ENCODE results near the gene MEG3. TPM values are rescaled to one million over a fixed set of nuclear protein-coding genes. Genes with fewer than 3 reads are reported as not detected.
A peak's percentile ranks its signal among the peaks of the same experiment; 100 is the strongest.

Gene MEG3
- not detected for total RNA-seq

GRCh38 chr14:100825713-100826331 is at the start of gene MEG3:
TSS of gene MEG3 (plus strand) at chr14:100826118.
- H3K27ac Mint-ChIP-seq: no peak within 1 kb of the TSS
- no peaks in the 10 kb centered on the region for H3K36me3 Mint-ChIP-seq
- no peak for DNase-seq
- no peak within 1 kb of the TSS for H3K4me3 Mint-ChIP-seq
- no peaks in the 10 kb centered on the region for H3K4me1 Mint-ChIP-seq
- POLR2A ChIA-PET: no interaction called here
- H3K27me3 Mint-ChIP-seq: peaks cover 44% of the 10 kb centered on the region
- H3K9me3 Mint-ChIP-seq: peaks cover 2% of the 10 kb centered on the region
- no peak for ATAC-seq (ENCODE audit: low read depth)

- H3K4me3 Mint-ChIP-seq: no peak overlapping the region
- ATAC-seq (ENCODE audit: low read depth): no peak
- peaks cover 2% of the 10 kb centered on the region for H3K27me3 Mint-ChIP-seq
- POLR2A ChIA-PET: no interaction called here
- no peak for DNase-seq
- H3K4me1 Mint-ChIP-seq: no peaks in the 10 kb centered on the region
- no peak overlapping the region for H3K27ac Mint-ChIP-seq
- H3K36me3 Mint-ChIP-seq: no peaks in the 10 kb centered on the region
- H3K9me3 Mint-ChIP-seq: no peaks in the 10 kb centered on the region
Observed at GRCh38 chr14:100776681-100777365, 49.1 kb upstream of the MEG3 start.

DNA sequence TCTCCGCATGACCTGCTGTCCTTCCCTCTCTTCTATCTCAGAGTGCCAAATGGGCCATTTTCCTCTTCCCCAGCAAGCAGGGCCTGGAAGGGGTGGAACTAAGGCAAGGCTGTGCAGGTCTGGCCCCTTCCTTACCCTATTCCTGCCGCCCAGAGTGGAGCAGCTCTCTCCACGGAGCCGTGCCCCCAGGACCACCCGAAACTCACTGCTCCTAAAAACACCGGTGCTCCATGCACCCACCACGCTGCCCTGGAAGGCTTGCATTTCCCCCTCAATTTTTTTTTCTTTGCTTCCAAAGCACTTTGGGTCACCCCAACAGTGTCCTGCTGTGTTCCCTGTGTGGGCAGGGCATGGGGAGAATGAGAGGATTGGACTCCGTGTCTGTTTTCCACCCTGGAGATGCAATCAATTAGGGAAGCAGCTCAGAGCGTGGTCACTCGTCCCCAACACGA is 48.5 kb upstream of the MEG3 start:
- Mint-ChIP-seq H3K36me3 (no peaks in the 10 kb centered on the region), H3K4me3 (no peak overlapping the region), H3K9me3 (no peaks in the 10 kb centered on the region), H3K27ac (no peak overlapping the region), H3K27me3 (no peaks in the 10 kb centered on the region), H3K4me1 (no peaks in the 10 kb centered on the region)
- ATAC-seq (ENCODE audit: low read depth) (no peak), DNase-seq (no peak)
- POLR2A ChIA-PET: no interaction called here

GRCh38 chr14:100777818-100778525 is 47.9 kb upstream of the MEG3 start:
- Mint-ChIP-seq H3K9me3 (no peaks in the 10 kb centered on the region), H3K27ac (no peak overlapping the region), H3K27me3 (peaks cover under 1% of the 10 kb centered on the region), H3K4me3 (no peak overlapping the region), H3K36me3 (no peaks in the 10 kb centered on the region), H3K4me1 (no peaks in the 10 kb centered on the region)
- POLR2A ChIA-PET: no interaction called here
- DNase-seq (no peak), ATAC-seq (ENCODE audit: low read depth) (no peak)

GRCh38 chr14:100778526-100778882 is 47.4 kb upstream of the MEG3 start:
- peaks cover 3% of the 10 kb centered on the region for H3K27me3 Mint-ChIP-seq
- H3K4me1 Mint-ChIP-seq: no peaks in the 10 kb centered on the region
- H3K27ac Mint-ChIP-seq: no peak overlapping the region
- ATAC-seq (ENCODE audit: low read depth): no peak
- H3K4me3 Mint-ChIP-seq: no peak overlapping the region
- DNase-seq: no peak
- H3K9me3 Mint-ChIP-seq: no peaks in the 10 kb centered on the region
- H3K36me3 Mint-ChIP-seq: no peaks in the 10 kb centered on the region
- POLR2A ChIA-PET: no interaction called here

- no peak for ATAC-seq (ENCODE audit: low read depth)
- POLR2A ChIA-PET: no interaction called here
- Mint-ChIP-seq H3K27me3 (peaks cover 3% of the 10 kb centered on the region), H3K4me1 (no peaks in the 10 kb centered on the region), H3K27ac (no peak overlapping the region), H3K9me3 (no peaks in the 10 kb centered on the region), H3K36me3 (no peaks in the 10 kb centered on the region), H3K4me3 (no peak overlapping the region)
- DNase-seq: no peak
Observed at GRCh38 chr14:100778951-100779690, 46.8 kb upstream of the MEG3 start.

GRCh38 chr14:100779691-100780080 is 46.2 kb upstream of the MEG3 start:
- Mint-ChIP-seq H3K4me1 (no peaks in the 10 kb centered on the region), H3K36me3 (no peaks in the 10 kb centered on the region), H3K27me3 (peaks cover 3% of the 10 kb centered on the region), H3K9me3 (no peaks in the 10 kb centered on the region), H3K27ac (no peak overlapping the region), H3K4me3 (no peak overlapping the region)
- POLR2A ChIA-PET: no interaction called here
- ATAC-seq (ENCODE audit: low read depth): no peak
- DNase-seq: peak; percentile 24

DNA sequence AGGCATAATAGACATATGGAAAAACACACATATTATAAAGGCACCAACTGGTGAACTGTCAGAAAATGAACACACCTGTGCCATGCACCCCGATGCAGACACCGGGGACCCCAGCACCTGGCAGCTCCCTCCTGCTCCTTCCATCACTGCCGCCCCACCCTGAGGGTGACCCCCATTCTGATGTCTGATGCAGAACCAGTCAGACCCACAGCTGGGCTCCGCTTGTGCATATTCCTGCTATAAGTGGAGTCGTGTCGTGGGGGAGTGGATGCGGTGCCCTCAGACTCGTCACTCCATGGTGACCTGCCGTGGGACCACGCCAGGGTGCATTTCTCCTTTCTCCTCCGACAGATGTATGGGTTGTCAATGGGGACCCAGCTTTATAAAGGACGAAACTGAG is 45.7 kb upstream of the MEG3 start:
- DNase-seq (peak; percentile 6), ATAC-seq (ENCODE audit: low read depth) (no peak)
- Mint-ChIP-seq H3K36me3 (no peaks in the 10 kb centered on the region), H3K4me1 (no peaks in the 10 kb centered on the region), H3K9me3 (no peaks in the 10 kb centered on the region), H3K27me3 (peaks cover 3% of the 10 kb centered on the region), H3K27ac (no peak overlapping the region), H3K4me3 (no peak overlapping the region)
- POLR2A ChIA-PET: no interaction called here

DNA sequence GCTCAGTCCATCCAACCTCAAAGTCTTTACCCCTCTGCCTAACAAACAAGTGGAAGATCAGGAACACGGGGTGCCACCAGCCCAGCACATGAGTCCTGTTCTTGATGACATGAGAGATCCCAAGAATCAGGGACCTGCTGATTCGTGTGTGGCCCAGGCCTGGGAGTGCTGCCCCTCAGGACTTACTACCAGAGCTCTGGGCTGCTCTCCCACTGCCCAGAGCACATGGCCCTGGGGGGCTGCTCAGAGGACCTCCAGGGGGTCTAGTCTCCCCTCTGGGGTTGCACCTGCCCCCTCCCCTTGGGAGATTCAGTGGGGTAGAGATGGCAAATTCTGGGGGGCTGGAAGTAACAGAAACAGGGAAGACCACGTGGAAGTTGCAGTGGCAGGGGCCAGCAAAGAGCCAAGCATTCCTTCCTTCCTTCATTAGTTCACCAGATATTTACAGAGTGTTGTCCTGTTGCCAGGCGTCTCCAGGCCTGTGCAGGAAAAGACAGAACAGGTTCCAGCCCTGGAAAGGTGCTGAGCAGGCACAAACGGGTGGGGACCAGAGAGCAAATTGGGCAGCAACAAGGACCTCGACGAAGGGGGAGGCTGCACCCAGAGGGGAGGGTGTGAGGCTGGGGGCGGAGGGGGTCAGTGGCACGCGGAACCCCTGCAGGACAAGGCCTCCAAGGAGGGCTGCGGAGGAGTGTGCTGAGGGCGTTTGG is 45.1 kb upstream of the MEG3 start:
- peak; percentile 13 for DNase-seq
- POLR2A ChIA-PET: no interaction called here
- Mint-ChIP-seq H3K36me3 (no peaks in the 10 kb centered on the region), H3K27me3 (peaks cover 3% of the 10 kb centered on the region), H3K4me3 (no peak overlapping the region), H3K4me1 (no peaks in the 10 kb centered on the region), H3K27ac (no peak overlapping the region), H3K9me3 (no peaks in the 10 kb centered on the region)
- no peak for ATAC-seq (ENCODE audit: low read depth)

GRCh38 chr14:100781952-100782351 is 44.0 kb upstream of the MEG3 start:
- POLR2A ChIA-PET: no interaction called here

DNA sequence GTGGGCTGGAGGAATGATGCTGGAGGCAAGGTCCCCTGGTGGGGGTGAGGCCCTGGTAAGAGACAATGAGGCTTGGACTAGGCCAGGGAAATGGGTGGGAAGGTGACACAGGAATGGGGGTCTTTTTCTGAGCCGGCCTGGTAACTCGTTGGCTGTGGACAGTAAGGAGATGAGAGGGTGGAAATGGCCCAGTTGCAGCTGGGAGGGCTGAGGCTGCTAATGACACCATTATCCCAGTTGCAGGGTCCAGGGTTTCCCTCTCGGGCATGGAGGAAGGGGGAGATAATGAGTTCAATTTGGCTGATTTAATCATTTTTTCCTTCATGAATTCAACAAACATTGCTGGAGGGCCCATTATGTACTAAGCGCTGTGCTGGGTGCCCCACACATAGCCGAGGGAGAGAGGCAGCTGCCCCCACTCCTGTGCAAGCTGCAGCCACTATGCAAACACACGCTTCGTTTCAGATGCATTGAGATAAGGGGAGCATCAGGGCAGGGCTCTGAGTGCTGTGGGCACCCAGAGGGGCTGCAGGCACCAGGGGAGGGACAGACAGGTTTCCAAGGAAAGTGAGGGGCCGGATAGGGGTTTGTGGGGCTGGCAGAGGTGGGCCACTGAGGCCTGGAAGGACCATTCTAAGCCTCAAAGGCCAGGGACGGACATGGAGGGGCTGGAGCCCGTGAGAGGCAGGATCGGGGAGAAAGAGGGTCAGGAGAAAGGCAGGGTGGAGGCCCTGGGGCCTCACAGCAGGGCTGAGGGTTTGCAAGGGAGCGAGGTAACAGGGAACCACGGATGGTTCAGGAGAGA is 43.2 kb upstream of the MEG3 start:
- Mint-ChIP-seq H3K4me1 (no peaks in the 10 kb centered on the region), H3K27ac (no peak overlapping the region), H3K4me3 (no peak overlapping the region), H3K36me3 (no peaks in the 10 kb centered on the region), H3K9me3 (no peaks in the 10 kb centered on the region), H3K27me3 (peaks cover 3% of the 10 kb centered on the region)
- ATAC-seq (ENCODE audit: low read depth) (no peak), DNase-seq (peak; percentile 10)
- POLR2A ChIA-PET: no interaction called here

More at GRCh38 chr14:100781952-100782351, 44.0 kb upstream of the MEG3 start:
- H3K36me3 Mint-ChIP-seq: no peaks in the 10 kb centered on the region
- H3K4me3 Mint-ChIP-seq: no peak overlapping the region
- ATAC-seq (ENCODE audit: low read depth) (no peak), DNase-seq (peak; percentile 6)
- H3K9me3 Mint-ChIP-seq: no peaks in the 10 kb centered on the region
- H3K4me1 Mint-ChIP-seq: no peaks in the 10 kb centered on the region
- H3K27ac Mint-ChIP-seq: no peak overlapping the region
- H3K27me3 Mint-ChIP-seq: peaks cover 3% of the 10 kb centered on the region

- Mint-ChIP-seq H3K4me3 (no peak overlapping the region), H3K27ac (no peak overlapping the region), H3K36me3 (no peaks in the 10 kb centered on the region), H3K27me3 (peaks cover 3% of the 10 kb centered on the region), H3K9me3 (no peaks in the 10 kb centered on the region), H3K4me1 (no peaks in the 10 kb centered on the region)
- ATAC-seq (ENCODE audit: low read depth) (no peak), DNase-seq (no peak)
- POLR2A ChIA-PET: no interaction called here
Observed at GRCh38 chr14:100783630-100784370, 42.1 kb upstream of the MEG3 start.
